ENCODE data around the gene VKORC1.

Gene VKORC1

DNA sequence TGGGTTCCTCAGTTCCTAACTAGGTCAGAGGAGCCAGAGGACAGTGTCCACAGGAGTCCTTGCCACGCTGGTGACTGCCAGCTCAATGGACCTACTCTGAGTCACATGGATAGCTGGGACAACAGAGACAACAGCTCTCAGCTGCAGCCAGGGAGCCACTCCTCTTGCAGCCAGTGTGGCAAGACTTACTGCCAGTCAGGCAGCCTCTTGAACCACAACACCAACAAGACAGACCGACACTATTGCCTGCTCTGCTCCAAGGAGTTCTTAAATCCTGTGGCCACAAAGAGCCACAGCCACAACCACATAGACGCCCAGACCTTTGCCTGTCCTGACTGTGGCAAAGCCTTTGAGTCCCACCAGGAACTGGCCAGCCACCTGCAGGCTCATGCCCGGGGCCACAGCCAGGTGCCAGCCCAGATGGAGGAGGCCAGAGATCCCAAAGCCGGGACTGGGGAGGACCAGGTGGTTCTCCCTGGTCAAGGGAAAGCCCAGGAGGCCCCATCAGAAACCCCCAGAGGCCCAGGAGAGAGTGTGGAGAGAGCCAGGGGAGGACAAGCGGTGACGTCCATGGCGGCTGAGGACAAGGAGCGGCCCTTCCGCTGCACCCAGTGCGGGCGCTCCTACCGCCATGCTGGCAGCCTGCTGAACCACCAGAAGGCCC is 13.7 kb downstream of the VKORC1 start:
- Histone ChIP-seq H3K27ac (ENCODE audit: low read depth, low read length) (no peak overlapping the region), H3K4me3 (ENCODE audit: low read depth, low read length) (no peak overlapping the region), H3K79me2 (ENCODE audit: control insufficient read depth, insufficient read depth, low read length, unreplicated experiment) (peaks cover 19% of the 10 kb centered on the region), H3K4me1 (ENCODE audit: control insufficient read depth, insufficient read depth, low read length, unreplicated experiment) (peaks cover 5% of the 10 kb centered on the region), H2AFZ (ENCODE audit: low read length, unreplicated experiment) (no peak overlapping the region), H3K27me3 (ENCODE audit: insufficient read depth, low read length) (no peaks in the 10 kb centered on the region), H3K36me3 (ENCODE audit: insufficient read depth, low read length) (peaks cover 25% of the 10 kb centered on the region; the same call in 1 of the 2 replicates)

DNA sequence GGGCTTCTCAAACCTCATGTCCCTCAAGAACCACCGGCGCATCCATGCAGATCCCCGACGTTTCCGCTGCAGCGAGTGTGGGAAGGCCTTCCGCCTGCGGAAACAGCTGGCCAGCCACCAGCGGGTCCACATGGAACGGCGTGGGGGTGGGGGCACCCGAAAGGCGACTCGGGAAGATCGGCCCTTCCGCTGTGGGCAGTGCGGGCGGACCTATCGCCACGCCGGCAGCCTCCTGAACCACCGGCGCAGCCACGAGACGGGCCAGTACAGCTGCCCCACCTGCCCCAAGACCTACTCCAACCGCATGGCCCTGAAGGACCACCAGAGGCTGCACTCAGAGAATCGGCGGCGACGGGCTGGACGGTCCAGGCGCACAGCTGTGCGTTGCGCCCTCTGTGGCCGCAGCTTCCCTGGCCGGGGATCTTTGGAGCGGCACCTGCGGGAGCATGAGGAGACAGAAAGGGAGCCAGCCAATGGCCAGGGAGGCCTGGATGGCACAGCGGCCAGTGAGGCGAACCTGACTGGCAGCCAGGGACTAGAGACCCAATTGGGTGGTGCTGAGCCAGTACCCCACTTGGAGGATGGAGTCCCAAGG is 14.5 kb downstream of the VKORC1 start:
- Histone ChIP-seq H3K4me3 (ENCODE audit: low read depth, low read length) (no peak overlapping the region), H3K36me3 (ENCODE audit: insufficient read depth, low read length) (peaks cover 25% of the 10 kb centered on the region; the same call in 1 of the 2 replicates), H2AFZ (ENCODE audit: low read length, unreplicated experiment) (no peak overlapping the region), H3K27ac (ENCODE audit: low read depth, low read length) (no peak overlapping the region), H3K27me3 (ENCODE audit: insufficient read depth, low read length) (no peaks in the 10 kb centered on the region), H3K4me1 (ENCODE audit: control insufficient read depth, insufficient read depth, low read length, unreplicated experiment) (peaks cover 11% of the 10 kb centered on the region), H3K79me2 (ENCODE audit: control insufficient read depth, insufficient read depth, low read length, unreplicated experiment) (peaks cover 26% of the 10 kb centered on the region)

DNA sequence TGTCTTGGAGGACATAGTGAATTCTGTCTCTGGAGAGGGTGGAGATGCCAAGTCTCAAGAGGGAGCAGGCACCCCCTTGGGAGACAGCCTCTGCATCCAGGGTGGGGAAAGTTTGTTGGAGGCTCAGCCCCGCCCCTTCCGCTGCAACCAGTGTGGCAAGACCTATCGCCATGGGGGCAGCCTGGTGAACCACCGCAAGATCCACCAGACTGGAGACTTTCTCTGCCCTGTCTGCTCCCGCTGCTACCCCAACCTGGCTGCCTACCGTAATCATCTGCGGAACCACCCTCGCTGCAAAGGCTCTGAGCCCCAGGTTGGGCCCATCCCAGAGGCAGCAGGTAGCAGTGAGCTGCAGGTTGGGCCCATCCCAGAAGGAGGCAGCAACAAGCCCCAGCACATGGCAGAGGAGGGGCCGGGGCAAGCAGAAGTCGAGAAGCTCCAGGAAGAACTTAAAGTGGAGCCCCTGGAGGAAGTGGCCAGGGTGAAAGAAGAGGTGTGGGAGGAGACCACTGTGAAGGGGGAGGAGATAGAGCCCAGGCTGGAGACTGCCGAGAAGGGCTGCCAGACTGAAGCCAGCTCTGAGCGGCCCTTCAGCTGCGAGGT is 15.2 kb downstream of the VKORC1 start:
- no peak overlapping the region for H2AFZ ChIP-seq (ENCODE audit: low read length, unreplicated experiment)
- H3K79me2 ChIP-seq (ENCODE audit: control insufficient read depth, insufficient read depth, low read length, unreplicated experiment), result peaks cover 32% of the 10 kb centered on the region
- H3K27me3 ChIP-seq (ENCODE audit: insufficient read depth, low read length), result no peaks in the 10 kb centered on the region
- no peak overlapping the region for H3K27ac ChIP-seq (ENCODE audit: low read depth, low read length)
- peaks cover 11% of the 10 kb centered on the region for H3K4me1 ChIP-seq (ENCODE audit: control insufficient read depth, insufficient read depth, low read length, unreplicated experiment)
- peaks cover 25% of the 10 kb centered on the region; the same call in 1 of the 2 replicates for H3K36me3 ChIP-seq (ENCODE audit: insufficient read depth, low read length)
- no peak overlapping the region for H3K4me3 ChIP-seq (ENCODE audit: low read depth, low read length)

DNA sequence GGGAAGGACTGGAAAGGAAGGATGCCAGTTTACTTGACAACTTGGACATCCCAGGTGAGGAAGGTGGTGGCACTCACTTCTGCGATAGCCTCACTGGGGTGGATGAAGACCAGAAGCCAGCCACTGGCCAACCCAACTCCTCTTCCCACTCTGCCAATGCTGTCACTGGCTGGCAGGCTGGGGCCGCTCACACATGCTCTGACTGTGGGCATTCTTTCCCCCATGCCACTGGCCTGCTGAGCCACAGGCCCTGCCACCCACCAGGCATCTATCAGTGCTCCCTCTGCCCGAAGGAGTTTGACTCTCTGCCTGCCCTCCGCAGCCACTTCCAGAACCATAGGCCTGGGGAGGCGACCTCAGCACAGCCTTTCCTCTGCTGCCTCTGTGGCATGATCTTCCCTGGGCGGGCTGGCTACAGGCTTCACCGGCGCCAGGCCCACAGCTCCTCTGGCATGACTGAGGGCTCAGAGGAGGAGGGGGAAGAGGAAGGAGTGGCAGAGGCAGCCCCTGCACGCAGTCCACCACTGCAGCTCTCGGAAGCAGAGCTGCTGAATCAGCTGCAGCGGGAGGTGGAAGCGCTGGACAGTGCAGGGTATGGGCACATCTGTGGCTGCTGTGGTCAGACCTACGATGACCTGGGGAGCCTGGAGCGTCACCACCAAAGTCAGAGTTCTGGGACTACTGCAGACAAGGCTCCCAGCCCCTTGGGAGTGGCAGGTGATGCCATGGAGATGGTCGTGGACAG is 15.8 kb downstream of the VKORC1 start:
- H3K27ac ChIP-seq (ENCODE audit: low read depth, low read length), result no peak overlapping the region
- H3K79me2 ChIP-seq (ENCODE audit: control insufficient read depth, insufficient read depth, low read length, unreplicated experiment), result peaks cover 32% of the 10 kb centered on the region
- peaks cover 18% of the 10 kb centered on the region; the same call in 1 of the 2 replicates for H3K36me3 ChIP-seq (ENCODE audit: insufficient read depth, low read length)
- no peak overlapping the region for H3K4me3 ChIP-seq (ENCODE audit: low read depth, low read length)
- no peak overlapping the region for H2AFZ ChIP-seq (ENCODE audit: low read length, unreplicated experiment)
- H3K4me1 ChIP-seq (ENCODE audit: control insufficient read depth, insufficient read depth, low read length, unreplicated experiment), result peaks cover 11% of the 10 kb centered on the region
- H3K27me3 ChIP-seq (ENCODE audit: insufficient read depth, low read length), result no peaks in the 10 kb centered on the region

GRCh38 chr16:31077592-31078396 is 16.8 kb downstream of the VKORC1 start:
- Histone ChIP-seq H3K36me3 (ENCODE audit: insufficient read depth, low read length) (peaks cover 18% of the 10 kb centered on the region; the same call in 1 of the 2 replicates), H3K79me2 (ENCODE audit: control insufficient read depth, insufficient read depth, low read length, unreplicated experiment) (peaks cover 35% of the 10 kb centered on the region), H3K4me1 (ENCODE audit: control insufficient read depth, insufficient read depth, low read length, unreplicated experiment) (peaks cover 11% of the 10 kb centered on the region)

DNA sequence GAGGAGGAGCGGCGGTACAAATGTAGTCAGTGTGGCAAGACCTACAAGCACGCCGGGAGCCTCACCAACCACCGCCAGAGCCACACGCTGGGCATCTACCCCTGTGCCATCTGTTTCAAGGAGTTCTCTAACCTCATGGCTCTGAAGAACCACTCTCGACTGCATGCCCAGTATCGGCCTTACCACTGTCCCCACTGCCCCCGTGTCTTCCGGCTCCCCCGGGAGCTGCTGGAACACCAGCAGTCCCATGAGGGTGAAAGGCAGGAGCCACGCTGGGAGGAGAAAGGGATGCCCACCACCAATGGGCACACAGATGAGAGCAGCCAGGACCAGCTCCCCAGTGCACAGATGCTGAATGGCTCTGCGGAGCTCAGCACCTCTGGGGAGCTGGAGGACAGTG is 17.6 kb downstream of the VKORC1 start:
- Histone ChIP-seq H3K79me2 (ENCODE audit: control insufficient read depth, insufficient read depth, low read length, unreplicated experiment) (peaks cover 43% of the 10 kb centered on the region), H3K27me3 (ENCODE audit: insufficient read depth, low read length) (no peaks in the 10 kb centered on the region), H3K4me1 (ENCODE audit: control insufficient read depth, insufficient read depth, low read length, unreplicated experiment) (peaks cover 9% of the 10 kb centered on the region), H3K36me3 (ENCODE audit: insufficient read depth, low read length) (peaks cover 18% of the 10 kb centered on the region; the same call in 1 of the 2 replicates), H3K27ac (ENCODE audit: low read depth, low read length) (no peak overlapping the region), H3K4me3 (ENCODE audit: low read depth, low read length) (no peak overlapping the region), H2AFZ (ENCODE audit: low read length, unreplicated experiment) (no peak overlapping the region)

More at GRCh38 chr16:31077592-31078396, 16.8 kb downstream of the VKORC1 start:
- Histone ChIP-seq H3K4me3 (ENCODE audit: low read depth, low read length) (no peak overlapping the region), H3K27me3 (ENCODE audit: insufficient read depth, low read length) (no peaks in the 10 kb centered on the region), H3K27ac (ENCODE audit: low read depth, low read length) (no peak overlapping the region), H2AFZ (ENCODE audit: low read length, unreplicated experiment) (no peak overlapping the region)

DNA sequence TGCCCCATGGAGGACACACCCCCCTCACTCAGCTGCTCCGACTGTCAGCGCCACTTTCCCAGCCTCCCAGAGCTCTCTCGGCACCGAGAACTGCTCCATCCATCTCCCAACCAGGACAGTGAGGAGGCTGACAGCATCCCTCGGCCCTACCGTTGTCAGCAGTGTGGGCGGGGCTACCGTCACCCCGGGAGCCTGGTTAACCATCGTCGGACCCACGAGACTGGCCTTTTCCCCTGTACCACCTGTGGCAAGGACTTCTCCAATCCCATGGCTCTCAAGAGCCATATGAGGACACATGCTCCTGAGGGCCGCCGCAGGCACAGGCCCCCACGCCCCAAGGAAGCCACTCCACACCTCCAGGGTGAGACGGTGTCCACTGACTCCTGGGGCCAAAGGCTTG is 18.3 kb downstream of the VKORC1 start:
- Histone ChIP-seq H3K79me2 (ENCODE audit: control insufficient read depth, insufficient read depth, low read length, unreplicated experiment) (peaks cover 50% of the 10 kb centered on the region), H3K27ac (ENCODE audit: low read depth, low read length) (no peak overlapping the region), H2AFZ (ENCODE audit: low read length, unreplicated experiment) (no peak overlapping the region), H3K36me3 (ENCODE audit: insufficient read depth, low read length) (peaks cover 18% of the 10 kb centered on the region; the same call in 1 of the 2 replicates), H3K4me1 (ENCODE audit: control insufficient read depth, insufficient read depth, low read length, unreplicated experiment) (peaks cover 16% of the 10 kb centered on the region), H3K4me3 (ENCODE audit: low read depth, low read length) (no peak overlapping the region; the same call in 1 of the 2 replicates), H3K27me3 (ENCODE audit: insufficient read depth, low read length) (no peaks in the 10 kb centered on the region)

GRCh38 chr16:31074814-31075183 is 19.8 kb downstream of the VKORC1 start:
- Histone ChIP-seq H2AFZ (ENCODE audit: low read length, unreplicated experiment) (peak overlapping the region; percentile 26), H3K27ac (ENCODE audit: low read depth, low read length) (peak overlapping the region; percentile 84), H3K79me2 (ENCODE audit: control insufficient read depth, insufficient read depth, low read length, unreplicated experiment) (peaks cover 56% of the 10 kb centered on the region)

GRCh38 chr16:31073970-31074813 is 20.4 kb downstream of the VKORC1 start, which contains the start of the genes ZNF646 and ZNF668:
Gene ZNF646, plus strand, starts transcription at chr16:31074422. Its CDS starts 1,903 bp downstream, at chr16:31076325.
Gene ZNF668, minus strand, starts transcription at chr16:31074240. Its CDS starts 9,781 bp downstream, at chr16:31064459.
- H3K79me2 ChIP-seq (ENCODE audit: control insufficient read depth, insufficient read depth, low read length, unreplicated experiment), result peaks cover 60% of the 10 kb centered on the region
- H2AFZ ChIP-seq (ENCODE audit: low read length, unreplicated experiment), result peak within 1 kb of the TSS; percentile 77

More at GRCh38 chr16:31074814-31075183, 19.8 kb downstream of the VKORC1 start:
- Histone ChIP-seq H3K4me1 (ENCODE audit: control insufficient read depth, insufficient read depth, low read length, unreplicated experiment) (peaks cover 19% of the 10 kb centered on the region), H3K27me3 (ENCODE audit: insufficient read depth, low read length) (no peaks in the 10 kb centered on the region), H3K36me3 (ENCODE audit: insufficient read depth, low read length) (peaks cover 13% of the 10 kb centered on the region; the same call in 1 of the 2 replicates), H3K4me3 (ENCODE audit: low read depth, low read length) (peak overlapping the region; percentile 83)

More at GRCh38 chr16:31073970-31074813, 20.4 kb downstream of the VKORC1 start, which contains the start of the genes ZNF646 and ZNF668:
- H3K4me1 ChIP-seq (ENCODE audit: control insufficient read depth, insufficient read depth, low read length, unreplicated experiment), result peaks cover 19% of the 10 kb centered on the region
- H3K4me3 ChIP-seq (ENCODE audit: low read depth, low read length), result peak within 1 kb of the TSS; percentile 83
- H3K27me3 ChIP-seq (ENCODE audit: insufficient read depth, low read length), result no peaks in the 10 kb centered on the region
- peaks cover 13% of the 10 kb centered on the region; the same call in 1 of the 2 replicates for H3K36me3 ChIP-seq (ENCODE audit: insufficient read depth, low read length)
- H3K27ac ChIP-seq (ENCODE audit: low read depth, low read length), result peak within 1 kb of the TSS; percentile 84
